Endothelial cell of umbilical vein (primary cell): ENCODE measurements around the gene ITSN2.

Experiments used
- CTCF ChIP-seq, 2 donors: IDR thresholded peaks; 1 replicate in 1 of 2; 2 replicates in 1 of 2; pipeline ENCODE4 v1.5.1; 2011; ENCODE audit warnings: low read length in 2 of 2, mild to moderate bottlenecking in 2 of 2, moderate library complexity in 2 of 2, control low read depth in 1 of 2, inconsistent platforms in 1 of 2, low read depth in 1 of 2; ENCODE audit not compliant: insufficient read depth in 1 of 2; ENCODE audit errors: extremely low read depth in 1 of 2
- EZH2 ChIP-seq: IDR thresholded peaks from 2 replicates; pipeline ENCODE4 v1.6.1; 2012; ENCODE audit warnings: borderline replicate concordance, low read depth, mild to moderate bottlenecking, moderate library complexity, low read length, inconsistent platforms; ENCODE audit not compliant: severe bottlenecking
- POLR2A ChIP-seq: IDR thresholded peaks from 2 replicates; pipeline ENCODE4 v1.6.1; 2012; ENCODE audit warnings: low read depth, mild to moderate bottlenecking, control low read depth, low read length

- TF ChIP-seq CTCF (IDR thresholded peaks at IDR 0.05; ENCODE audit: extremely low read depth in 1 of 2, insufficient read depth in 1 of 2, low read depth in 1 of 2, low read length in 2 of 2) (no peak), POLR2A (no peak), EZH2 (no peak)
Observed at GRCh38 chr2:24360963-24361330, 611 bp upstream of the ITSN2 start.
